NCI-H345 (cell line): ENCODE measurements around the gene TPD52L2.
"Not testable (repeated sequence)": the region's sequence is repeated elsewhere in the genome, so short reads cannot be mapped to it uniquely, and the experiment has no call there.

Source experiments
- DNase-seq: peaks from one replicate; lab custom pipeline; 2025; lab: John Stamatoyannopoulos, UW

The TPD52L2 gene

GRCh38 chr20:63855363-63856097 is 9.5 kb upstream of the TPD52L2 start:
- no peak for DNase-seq

- no peak for DNase-seq
Observed at GRCh38 chr20:63856098-63856511, 9.0 kb upstream of the TPD52L2 start.

- no peak for DNase-seq
Observed at GRCh38 chr20:63857764-63858392, 7.2 kb upstream of the TPD52L2 start.

GRCh38 chr20:63858393-63859165 is 6.5 kb upstream of the TPD52L2 start:
- no peak for DNase-seq

GRCh38 chr20:63859166-63859699 is 5.8 kb upstream of the TPD52L2 start:
- DNase-seq, result no peak

- DNase-seq, result no peak
Observed at GRCh38 chr20:63860325-63861051, 4.6 kb upstream of the TPD52L2 start.

- no peak for DNase-seq
Observed at GRCh38 chr20:63861365-63861934, 3.6 kb upstream of the TPD52L2 start, which contains the start of gene ABHD16B. Gene ABHD16B (plus strand): TSS chr20:63861498. CDS start chr20:63861541, 43 bp downstream.

GRCh38 chr20:63861981-63862901 is 2.8 kb upstream of the TPD52L2 start:
- DNase-seq, result no peak

- no peak for DNase-seq
Observed at GRCh38 chr20:63863021-63863797, 1.9 kb upstream of the TPD52L2 start.

- peak; percentile 85 for DNase-seq
Observed at GRCh38 chr20:63863798-63864544, 1.1 kb upstream of the TPD52L2 start.

GRCh38 chr20:63864545-63864977 is 509 bp upstream of the TPD52L2 start:
- DNase-seq, result no peak

- not testable (repeated sequence) for DNase-seq
Observed at GRCh38 chr20:63867042-63867441, 2.0 kb downstream of the TPD52L2 start.

GRCh38 chr20:63868264-63868663 is 3.2 kb downstream of the TPD52L2 start:
- DNase-seq, result no peak

- DNase-seq, result no peak
Observed at GRCh38 chr20:63873477-63873971, 8.5 kb downstream of the TPD52L2 start.

GRCh38 chr20:63874241-63874640 is 9.2 kb downstream of the TPD52L2 start:
- DNase-seq, result not testable (repeated sequence)

GRCh38 chr20:63876489-63877036 is 11.5 kb downstream of the TPD52L2 start:
- no peak for DNase-seq

GRCh38 chr20:63877755-63878470 is 12.8 kb downstream of the TPD52L2 start:
- DNase-seq, result no peak
